Measurements from ENCODE around the gene MIB1.

Gene MIB1

DNA sequence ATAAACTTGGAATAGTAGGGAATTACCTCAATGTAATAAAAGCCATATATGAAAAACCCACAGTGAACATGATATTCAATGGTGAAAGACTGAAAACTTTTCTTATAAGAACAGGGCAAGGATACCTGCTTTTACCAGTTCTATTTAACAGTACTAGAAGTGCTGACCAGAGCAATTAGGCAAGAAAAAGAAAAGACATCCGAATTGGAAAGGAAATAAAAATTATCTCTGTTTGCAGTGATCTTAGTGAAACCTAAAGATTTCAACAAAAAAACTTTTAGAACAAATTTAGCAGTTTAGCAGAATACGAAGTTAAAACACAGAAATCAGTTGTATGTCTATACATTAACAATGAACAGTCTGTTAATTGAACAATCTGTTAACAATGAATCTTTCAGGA is 69.1 kb downstream of the MIB1 start:
- peaks cover 31% of the 10 kb centered on the region for H3K36me3 ChIP-seq (ENCODE audit: low read length)
- no peaks in the 10 kb centered on the region for H4K20me1 ChIP-seq (ENCODE audit: low read depth, low read length)
- no peak overlapping the region for H3K9ac ChIP-seq (ENCODE audit: low read length)
- no peak overlapping the region for H2AFZ ChIP-seq (ENCODE audit: low read depth, low read length, severe bottlenecking)
- no peak overlapping the region for H3K27ac ChIP-seq (ENCODE audit: low read depth, low read length)
- no peak for TF ChIP-seq EZH2phosphoT487 (conservative IDR thresholded peaks at IDR 0.05; ENCODE audit: low read length)
- no peak for TF ChIP-seq CTCF (IDR thresholded peaks at IDR 0.05; ENCODE audit: insufficient read depth, low read length, poor library complexity, severe bottlenecking)
- no peak overlapping the region for H3K4me2 ChIP-seq (ENCODE audit: low read depth, low read length, poor library complexity, severe bottlenecking)
- no peaks in the 10 kb centered on the region for H3K9me3 ChIP-seq (ENCODE audit: insufficient read depth, low read length)
- H3K4me3 ChIP-seq (ENCODE audit: insufficient read depth, low read length, poor library complexity, severe bottlenecking): no peak overlapping the region
- H3K9me2 ChIP-seq (replicated peaks; ENCODE audit: insufficient read depth, low read length): no peaks in the 10 kb centered on the region
- no peaks in the 10 kb centered on the region for H3K79me2 ChIP-seq (ENCODE audit: insufficient read depth, low read length)
- H3F3A ChIP-seq (ENCODE audit: insufficient read depth): 0 out of 2 replicates have a peak, but pooled peaks cover 7% of the 10 kb centered on the region
- no peaks in the 10 kb centered on the region for H3K27me3 ChIP-seq (ENCODE audit: low read length)

GRCh38 chr18:21815101-21815500 is 74.5 kb downstream of the MIB1 start:
- Histone ChIP-seq H3K27ac (ENCODE audit: low read depth, low read length) (no peak overlapping the region), H3K9me2 (replicated peaks; ENCODE audit: insufficient read depth, low read length) (no peaks in the 10 kb centered on the region), H3K36me3 (ENCODE audit: low read length) (peaks cover 24% of the 10 kb centered on the region), H3K9me3 (ENCODE audit: insufficient read depth, low read length) (no peaks in the 10 kb centered on the region), H2AFZ (ENCODE audit: low read depth, low read length, severe bottlenecking) (no peak overlapping the region), H3K4me3 (ENCODE audit: insufficient read depth, low read length, poor library complexity, severe bottlenecking) (no peak overlapping the region), H3K79me2 (ENCODE audit: insufficient read depth, low read length) (no peaks in the 10 kb centered on the region), H3K27me3 (ENCODE audit: low read length) (no peaks in the 10 kb centered on the region), H4K20me1 (ENCODE audit: low read depth, low read length) (no peaks in the 10 kb centered on the region), H3K9ac (ENCODE audit: low read length) (no peak overlapping the region), H3K4me2 (ENCODE audit: low read depth, low read length, poor library complexity, severe bottlenecking) (no peak overlapping the region), H3F3A (ENCODE audit: insufficient read depth) (0 out of 2 replicates have a peak, but pooled peaks cover 7% of the 10 kb centered on the region)
- TF ChIP-seq CTCF (IDR thresholded peaks at IDR 0.05; ENCODE audit: insufficient read depth, low read length, poor library complexity, severe bottlenecking): no peak
- no peak for TF ChIP-seq EZH2phosphoT487 (conservative IDR thresholded peaks at IDR 0.05; ENCODE audit: low read length)

- Histone ChIP-seq H3K9me3 (ENCODE audit: insufficient read depth, low read length) (no peaks in the 10 kb centered on the region), H4K20me1 (ENCODE audit: low read depth, low read length) (no peaks in the 10 kb centered on the region), H3K27ac (ENCODE audit: low read depth, low read length) (no peak overlapping the region), H3K4me2 (ENCODE audit: low read depth, low read length, poor library complexity, severe bottlenecking) (no peak overlapping the region), H3K4me3 (ENCODE audit: insufficient read depth, low read length, poor library complexity, severe bottlenecking) (no peak overlapping the region), H3K79me2 (ENCODE audit: insufficient read depth, low read length) (no peaks in the 10 kb centered on the region), H3K27me3 (ENCODE audit: low read length) (no peaks in the 10 kb centered on the region), H2AFZ (ENCODE audit: low read depth, low read length, severe bottlenecking) (no peak overlapping the region), H3F3A (ENCODE audit: insufficient read depth) (peaks cover 11% of the 10 kb centered on the region), H3K9me2 (replicated peaks; ENCODE audit: insufficient read depth, low read length) (no peaks in the 10 kb centered on the region), H3K36me3 (ENCODE audit: low read length) (peaks cover 26% of the 10 kb centered on the region; the same call in 1 of the 2 replicates), H3K9ac (ENCODE audit: low read length) (no peak overlapping the region)
- TF ChIP-seq EZH2phosphoT487 (conservative IDR thresholded peaks at IDR 0.05; ENCODE audit: low read length): no peak
- peak; percentile 72 for TF ChIP-seq CTCF (IDR thresholded peaks at IDR 0.05; ENCODE audit: insufficient read depth, low read length, poor library complexity, severe bottlenecking)
Observed at GRCh38 chr18:21820033-21820810, 79.6 kb downstream of the MIB1 start.

Data from SU-DHL-6 (cell line).